Caco-2 (cell line): ENCODE data around the gene RARRES1. TPM values are rescaled to one million over a fixed set of nuclear protein-coding genes. Genes with fewer than 3 reads are reported as not detected.

Experiments used
- BruUV-seq: library from RNA; stranded (reverse); fragments of 400-500 nt; replicated peaks from 2 replicates; lab custom pipeline; 2021; lab: Mats Ljungman, UMichigan
- CTCF ChIA-PET: fragments of 300-600 bp; sonication (Branson Sonifier 250); formaldehyde crosslinking; loops from one replicate; lab custom pipeline; 2022; ENCODE audit warnings: antibody characterized with exemption; lab: Charles Lee
- POLR2A ChIA-PET: fragments of 300-600 bp; sonication (Branson Sonifier 250); formaldehyde crosslinking; loops from one replicate; lab custom pipeline; 2022; ENCODE audit warnings: antibody characterized with exemption; lab: Charles Lee
- DNase-seq, 2 experiments: peaks; one replicate each; pipeline versions ENCODE4 v3.0.0 to v3.0.0-alpha.2; 2020 to 2022
- H3K27me3 ChIP-seq: replicated peaks from 2 replicates; pipeline ENCODE4 v1.6.0; 2011; ENCODE audit warnings: low read length; ENCODE audit not compliant: control insufficient read depth, insufficient read depth
- H3K36me3 ChIP-seq: 2 replicates; pipeline ENCODE4 v1.5.1; 2011; ENCODE audit warnings: low read length; ENCODE audit not compliant: control insufficient read depth, insufficient read depth
- H3K4me1 ChIP-seq: fragments of 250-450 bp; sonication (Bioruptor Pico); 2 replicates; pipeline ENCODE4 v1.5.1; 2020; ENCODE audit warnings: mild to moderate bottlenecking
- H3K4me3 ChIP-seq: 2 replicates; pipeline ENCODE4 v1.5.1; 2011; ENCODE audit warnings: low read depth, mild to moderate bottlenecking, control low read depth, low read length
- H3K9me3 ChIP-seq: fragments of 250-450 bp; sonication (Bioruptor Pico); 2 replicates; pipeline ENCODE4 v1.5.1; 2020; ENCODE audit warnings: mild to moderate bottlenecking, moderate library complexity
- H3K27ac Mint-ChIP-seq: one replicate; pipeline ENCODE4 v1.8.0; 2022; ENCODE audit warnings: mixed read lengths; ENCODE audit not compliant: unreplicated experiment
- H3K27me3 Mint-ChIP-seq: one replicate; pipeline ENCODE4 v1.8.0; 2022; ENCODE audit warnings: mixed read lengths; ENCODE audit not compliant: insufficient read depth, unreplicated experiment
- H3K36me3 Mint-ChIP-seq: one replicate; pipeline ENCODE4 v1.8.0; 2022; ENCODE audit warnings: mild to moderate bottlenecking, mixed read lengths; ENCODE audit not compliant: insufficient read depth, unreplicated experiment
- H3K4me1 Mint-ChIP-seq: one replicate; pipeline ENCODE4 v1.8.0; 2022; ENCODE audit warnings: low read depth, mixed read lengths; ENCODE audit not compliant: unreplicated experiment
- H3K4me3 Mint-ChIP-seq: one replicate; pipeline ENCODE4 v1.8.0; 2022; ENCODE audit warnings: mild to moderate bottlenecking, moderate library complexity, mixed read lengths; ENCODE audit not compliant: unreplicated experiment
- H3K9me3 Mint-ChIP-seq: one replicate; pipeline ENCODE4 v1.8.0; 2022; ENCODE audit warnings: mixed read lengths; ENCODE audit not compliant: unreplicated experiment
- intact Hi-C: fragments of 100-400 bp; cut with micrococcal nuclease; formaldehyde crosslinking; loops from one replicate; pipeline ENCODE4 v1.10.0; 2022; ENCODE audit not compliant: unreplicated experiment
- total RNA-seq: library from RNA; stranded (reverse); gene quantifications from 2 replicates; pipeline ENCODE4 v1.2.3, GENCODE V29; 2022
- TF ChIP-seq, protein P1 (sequence below), 2 experiments: fragments of 200-600 bp in 1 of 2; IDR thresholded peaks; 1 replicate in 1 of 2; 2 replicates in 1 of 2; pipeline versions ENCODE4 v1.5.1 to v1.8.0; 2011 to 2022; ENCODE audit warnings: antibody characterized with exemption in 1 of 2, control low read depth in 1 of 2, inconsistent platforms in 1 of 2, low read depth in 1 of 2, low read length in 1 of 2, mild to moderate bottlenecking in 1 of 2, moderate library complexity in 1 of 2; ENCODE audit not compliant: insufficient read depth in 1 of 2, severe bottlenecking in 1 of 2, unreplicated experiment in 1 of 2

RARRES1 gene
- total RNA-seq, 1 experiment from 2014 or later, result 9.0 TPM

GRCh38 chr3:158679547-158680000 is 52.7 kb downstream of the RARRES1 start:
- ChIA-PET POLR2A (no interaction called here), CTCF (no interaction called here)
- no peaks in the 10 kb centered on the region for H3K9me3 ChIP-seq
- no peak overlapping the region for H3K4me3 ChIP-seq
- Mint-ChIP-seq H3K36me3 (no peaks in the 10 kb centered on the region), H3K4me1 (no peaks in the 10 kb centered on the region), H3K9me3 (no peaks in the 10 kb centered on the region), H3K4me3 (no peak overlapping the region), H3K27me3 (no peaks in the 10 kb centered on the region), H3K27ac (no peak overlapping the region)
- TF ChIP-seq, protein P1, sequence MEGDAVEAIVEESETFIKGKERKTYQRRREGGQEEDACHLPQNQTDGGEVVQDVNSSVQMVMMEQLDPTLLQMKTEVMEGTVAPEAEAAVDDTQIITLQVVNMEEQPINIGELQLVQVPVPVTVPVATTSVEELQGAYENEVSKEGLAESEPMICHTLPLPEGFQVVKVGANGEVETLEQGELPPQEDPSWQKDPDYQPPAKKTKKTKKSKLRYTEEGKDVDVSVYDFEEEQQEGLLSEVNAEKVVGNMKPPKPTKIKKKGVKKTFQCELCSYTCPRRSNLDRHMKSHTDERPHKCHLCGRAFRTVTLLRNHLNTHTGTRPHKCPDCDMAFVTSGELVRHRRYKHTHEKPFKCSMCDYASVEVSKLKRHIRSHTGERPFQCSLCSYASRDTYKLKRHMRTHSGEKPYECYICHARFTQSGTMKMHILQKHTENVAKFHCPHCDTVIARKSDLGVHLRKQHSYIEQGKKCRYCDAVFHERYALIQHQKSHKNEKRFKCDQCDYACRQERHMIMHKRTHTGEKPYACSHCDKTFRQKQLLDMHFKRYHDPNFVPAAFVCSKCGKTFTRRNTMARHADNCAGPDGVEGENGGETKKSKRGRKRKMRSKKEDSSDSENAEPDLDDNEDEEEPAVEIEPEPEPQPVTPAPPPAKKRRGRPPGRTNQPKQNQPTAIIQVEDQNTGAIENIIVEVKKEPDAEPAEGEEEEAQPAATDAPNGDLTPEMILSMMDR (IDR thresholded peaks at IDR 0.05; ENCODE audit: insufficient read depth in 1 of 2, low read depth in 1 of 2, low read length in 1 of 2, severe bottlenecking in 1 of 2, unreplicated experiment in 1 of 2), result no peak
- no peak for DNase-seq
- no peaks in the 10 kb centered on the region for H3K36me3 ChIP-seq
- no peaks in the 10 kb centered on the region for H3K4me1 ChIP-seq
- H3K27me3 ChIP-seq, result no peaks in the 10 kb centered on the region
- BruUV-seq, result no TSS peak
- intact Hi-C loops, result no loop called here

- no peak for DNase-seq
- H3K36me3 Mint-ChIP-seq, result peaks cover 8% of the 10 kb centered on the region
- Histone ChIP-seq H3K27me3 (no peaks in the 10 kb centered on the region), H3K36me3 (no peaks in the 10 kb centered on the region), H3K4me1 (no peaks in the 10 kb centered on the region), H3K4me3 (no peak overlapping the region), H3K9me3 (no peaks in the 10 kb centered on the region)
- CTCF ChIA-PET, result no interaction called here
- TF ChIP-seq, protein P1 (IDR thresholded peaks at IDR 0.05; ENCODE audit: insufficient read depth in 1 of 2, low read depth in 1 of 2, low read length in 1 of 2, severe bottlenecking in 1 of 2, unreplicated experiment in 1 of 2), result no peak
- POLR2A ChIA-PET, result no interaction called here
- no TSS peak for BruUV-seq
- no peaks in the 10 kb centered on the region for H3K9me3 Mint-ChIP-seq
- intact Hi-C loops, result no loop called here
- no peak overlapping the region for H3K4me3 Mint-ChIP-seq
- H3K27ac Mint-ChIP-seq, result no peak overlapping the region
- H3K27me3 Mint-ChIP-seq, result no peaks in the 10 kb centered on the region
- H3K4me1 Mint-ChIP-seq, result no peaks in the 10 kb centered on the region
Measured at GRCh38 chr3:158678687-158679086, 53.6 kb downstream of the RARRES1 start.

- DNase-seq, result peak; percentile 60 to 64
- no TSS peak for BruUV-seq
- Mint-ChIP-seq H3K27ac (no peak within 1 kb of the TSS), H3K9me3 (no peaks in the 10 kb centered on the region), H3K4me1 (no peaks in the 10 kb centered on the region), H3K4me3 (no peak within 1 kb of the TSS), H3K36me3 (peaks cover 20% of the 10 kb centered on the region), H3K27me3 (no peaks in the 10 kb centered on the region)
- Histone ChIP-seq H3K36me3 (no peaks in the 10 kb centered on the region), H3K4me3 (no peak within 1 kb of the TSS), H3K9me3 (no peaks in the 10 kb centered on the region), H3K27me3 (no peaks in the 10 kb centered on the region), H3K4me1 (no peaks in the 10 kb centered on the region)
- ChIA-PET POLR2A (no interaction called here), CTCF (interaction anchor here (0.5 kb wide), 1 partner anchor 563 kb away, joined by 4 read pairs; the partner anchor contains the start of gene RSRC1)
- intact Hi-C loops, result loop anchor here (2.0 kb wide), 1 partner anchor 118 kb away; no protein-coding TSS in a partner anchor
- TF ChIP-seq, protein P1 (IDR thresholded peaks at IDR 0.05; ENCODE audit: insufficient read depth in 1 of 2, low read depth in 1 of 2, low read length in 1 of 2, severe bottlenecking in 1 of 2, unreplicated experiment in 1 of 2), result peak; percentile 17 to 54
Measured at GRCh38 chr3:158672215-158673176, 59.8 kb downstream of the RARRES1 start, which contains the start of gene LXN. Gene LXN (minus strand): TSS chr3:158672648. CDS start chr3:158672478, 170 bp downstream.
